Measurements from ENCODE around the gene PCDHB14.
"Not testable (repeated sequence)": the region's sequence is repeated elsewhere in the genome, so short reads cannot be mapped to it uniquely, and the experiment has no call there.

PCDHB14 gene

GRCh38 chr5:141223112-141223783, at the start of gene PCDHB14:
PCDHB14 (plus strand) TSS chr5:141223343; CDS start chr5:141223506, 163 bp downstream.
- no peak for DNase-seq (ENCODE audit: low spot score)

- DNase-seq (ENCODE audit: low spot score): not testable (repeated sequence)
Measured at GRCh38 chr5:141174291-141175104, 48.6 kb upstream of the PCDHB14 start.

GRCh38 chr5:141175933-141176332, 47.2 kb upstream of the PCDHB14 start:
- DNase-seq (ENCODE audit: low spot score): no peak

GRCh38 chr5:141177577-141178191, 45.5 kb upstream of the PCDHB14 start, which contains the start of gene PCDHB8:
PCDHB8 (plus strand) TSS chr5:141177790; CDS start chr5:141178035, 245 bp downstream.
- DNase-seq (ENCODE audit: low spot score): not testable (repeated sequence)

- not testable (repeated sequence) for DNase-seq (ENCODE audit: low spot score)
Measured at GRCh38 chr5:141179371-141179770, 43.8 kb upstream of the PCDHB14 start.

- not testable (repeated sequence) for DNase-seq (ENCODE audit: low spot score)
Measured at GRCh38 chr5:141179876-141180275, 43.3 kb upstream of the PCDHB14 start.

- no peak for DNase-seq (ENCODE audit: low spot score)
Measured at GRCh38 chr5:141180313-141180712, 42.8 kb upstream of the PCDHB14 start.

- no peak for DNase-seq (ENCODE audit: low spot score)
Measured at GRCh38 chr5:141182248-141182647, 40.9 kb upstream of the PCDHB14 start, which contains the start of gene PCDHB16. PCDHB16 (plus strand) TSS chr5:141182387; CDS start chr5:141182560, 173 bp downstream.

GRCh38 chr5:141184117-141184855, 38.9 kb upstream of the PCDHB14 start:
- not testable (repeated sequence) for DNase-seq (ENCODE audit: low spot score)

GRCh38 chr5:141186897-141187512, 36.1 kb upstream of the PCDHB14 start, which contains the start of gene PCDHB9:
PCDHB9 (plus strand) TSS chr5:141187161; CDS start chr5:141187319, 158 bp downstream.
- DNase-seq (ENCODE audit: low spot score): no peak

GRCh38 chr5:141188682-141189081, 34.5 kb upstream of the PCDHB14 start:
- DNase-seq (ENCODE audit: low spot score): not testable (repeated sequence)

- DNase-seq (ENCODE audit: low spot score): not testable (repeated sequence)
Measured at GRCh38 chr5:141189131-141189530, 34.0 kb upstream of the PCDHB14 start.

GRCh38 chr5:141192110-141192725, 30.9 kb upstream of the PCDHB14 start, which contains the start of gene PCDHB10:
PCDHB10 (plus strand) TSS chr5:141192353; CDS start chr5:141192553, 200 bp downstream.
- no peak for DNase-seq (ENCODE audit: low spot score)

- not testable (repeated sequence) for DNase-seq (ENCODE audit: low spot score)
Measured at GRCh38 chr5:141194332-141194731, 28.8 kb upstream of the PCDHB14 start.

GRCh38 chr5:141196363-141196762, 26.8 kb upstream of the PCDHB14 start:
- DNase-seq (ENCODE audit: low spot score): no peak

GRCh38 chr5:141199359-141200235, 23.5 kb upstream of the PCDHB14 start, which contains the start of gene PCDHB11:
PCDHB11 (plus strand) TSS chr5:141199627; CDS start chr5:141199775, 148 bp downstream.
- no peak for DNase-seq (ENCODE audit: low spot score)

- not testable (repeated sequence) for DNase-seq (ENCODE audit: low spot score)
Measured at GRCh38 chr5:141201126-141201525, 22.0 kb upstream of the PCDHB14 start.

- not testable (repeated sequence) for DNase-seq (ENCODE audit: low spot score)
Measured at GRCh38 chr5:141201646-141202045, 21.5 kb upstream of the PCDHB14 start.

GRCh38 chr5:141208478-141208877, 14.7 kb upstream of the PCDHB14 start, which contains the start of gene PCDHB12:
PCDHB12 (plus strand) TSS chr5:141208719; CDS start chr5:141208908, 189 bp downstream.
- DNase-seq (ENCODE audit: low spot score): no peak
